Endothelial cell of umbilical vein (primary cell): ENCODE results near the gene ANKS1B. TPM values are rescaled to one million over a fixed set of nuclear protein-coding genes. Genes with fewer than 3 reads are reported as not detected.

Experiments
- BruUV-seq: library from RNA; stranded (reverse); fragments of 400-500 nt; replicated peaks from 2 replicates; lab custom pipeline; 2021; lab: Mats Ljungman, UMichigan
- CTCF ChIA-PET: fragments of 300-600, 350-600 bp; sonication (Branson Sonifier 250); formaldehyde crosslinking; loops from one replicate; lab custom pipeline; 2021; ENCODE audit warnings: antibody characterized with exemption, inconsistent platforms; lab: Charles Lee
- POLR2A ChIA-PET: fragments of 300-600, 350-600 bp; sonication (Branson Sonifier 250); formaldehyde crosslinking; loops from one replicate; lab custom pipeline; 2021; ENCODE audit warnings: antibody characterized with exemption, inconsistent platforms; lab: Charles Lee
- DNase-seq: peaks from one replicate; pipeline ENCODE4 v3.0.0-alpha.2; 2011; ENCODE audit warnings: low read depth, low spot score
- FAIRE-seq: peaks from 2 replicates; lab custom pipeline; 2011; peaks lifted over from hg19 to GRCh38; lab: Jason Lieb, UNC
- H2AFZ ChIP-seq: 2 replicates; pipeline ENCODE4 v1.6.0; 2012; ENCODE audit warnings: low read depth, low read length, control low read depth, inconsistent platforms
- H3K27ac ChIP-seq: 2 replicates; pipeline ENCODE4 v1.5.1; 2011; ENCODE audit warnings: low read depth, mild to moderate bottlenecking, control low read depth, low read length, moderate library complexity; ENCODE audit not compliant: insufficient read depth
- H3K27me3 ChIP-seq, 2 experiments: 2 replicates each; pipeline versions ENCODE4 v1.6.0 to v1.6.1; 2011; ENCODE audit warnings: low read length in 2 of 2, mixed read lengths in 1 of 2; ENCODE audit not compliant: control insufficient read depth in 2 of 2, insufficient read depth in 2 of 2
- H3K36me3 ChIP-seq, 2 experiments: 2 replicates in 1 of 2; 3 replicates in 1 of 2; pipeline ENCODE4 v1.5.1; 2011; ENCODE audit warnings: low read length in 2 of 2, mild to moderate bottlenecking in 1 of 2, moderate library complexity in 1 of 2; ENCODE audit not compliant: control insufficient read depth in 2 of 2, insufficient read depth in 2 of 2; ENCODE audit errors: extremely low read depth in 1 of 2
- H3K4me1 ChIP-seq: 3 replicates; pipeline ENCODE4 v1.5.1; 2011; ENCODE audit warnings: mild to moderate bottlenecking, low read length; ENCODE audit not compliant: control insufficient read depth, insufficient read depth; ENCODE audit errors: extremely low read depth
- H3K4me2 ChIP-seq: 2 replicates; pipeline ENCODE4 v1.6.1; 2011; ENCODE audit warnings: low read length, control low read depth, mixed read lengths; ENCODE audit not compliant: insufficient read depth
- H3K4me3 ChIP-seq, 3 experiments: fragments of 200-600 bp in 1 of 3; sonication (generic), shearing (Covaris generic) in 1 of 3; replicated peaks in 1 of 3; 2 replicates each; pipeline ENCODE4 v1.5.1; 2011 to 2016; ENCODE audit warnings: control low read depth in 3 of 3, low read length in 3 of 3, mild to moderate bottlenecking in 2 of 3, inconsistent platforms in 1 of 3, low read depth in 1 of 3, moderate library complexity in 1 of 3; ENCODE audit not compliant: insufficient read depth in 1 of 3
- H3K79me2 ChIP-seq: 2 replicates; pipeline ENCODE4 v1.6.0; 2012; ENCODE audit warnings: low read length, inconsistent platforms; ENCODE audit not compliant: control insufficient read depth, insufficient read depth
- H3K9ac ChIP-seq: replicated peaks from 2 replicates; pipeline ENCODE3; 2011; ENCODE audit warnings: low read length, control low read depth; ENCODE audit not compliant: insufficient read depth; ENCODE audit errors: extremely low read depth
- H3K9me1 ChIP-seq: replicated peaks from 3 replicates; pipeline ENCODE4 v1.6.0; 2011; ENCODE audit warnings: mild to moderate bottlenecking, low read length; ENCODE audit not compliant: control insufficient read depth, insufficient read depth; ENCODE audit errors: extremely low read depth
- H3K9me3 ChIP-seq: replicated peaks from 2 replicates; pipeline ENCODE4 v1.5.1; 2012; ENCODE audit warnings: low read length, inconsistent platforms; ENCODE audit not compliant: control insufficient read depth, insufficient read depth
- H4K20me1 ChIP-seq: replicated peaks from 2 replicates; pipeline ENCODE3; 2011; ENCODE audit warnings: mild to moderate bottlenecking, low read length; ENCODE audit not compliant: control insufficient read depth, insufficient read depth; ENCODE audit errors: extremely low read depth
- EZH2 ChIP-seq: IDR thresholded peaks from 2 replicates; pipeline ENCODE4 v1.6.1; 2012; ENCODE audit warnings: borderline replicate concordance, low read depth, mild to moderate bottlenecking, moderate library complexity, low read length, inconsistent platforms; ENCODE audit not compliant: severe bottlenecking
- FOS ChIP-seq: IDR thresholded peaks from 2 replicates; pipeline ENCODE4 v1.6.1; 2011; ENCODE audit warnings: mild to moderate bottlenecking, low read length, moderate library complexity, borderline replicate concordance; ENCODE audit not compliant: insufficient read depth
- JUN ChIP-seq: IDR thresholded peaks from 2 replicates; pipeline ENCODE4 v1.6.1; 2011; ENCODE audit warnings: borderline replicate concordance, low read depth; ENCODE audit not compliant: insufficient read length, insufficient read depth
- MAX ChIP-seq: IDR thresholded peaks from 2 replicates; pipeline ENCODE4 v1.6.1; 2011; ENCODE audit not compliant: insufficient read depth, insufficient read length
- MYC ChIP-seq: IDR thresholded peaks from one replicate; pipeline ENCODE4 v1.6.1; 2011; ENCODE audit warnings: mild to moderate bottlenecking, low read depth, low read length
- POLR2AphosphoS5 ChIP-seq: IDR thresholded peaks from 2 replicates; pipeline ENCODE4 v1.6.1; 2012; ENCODE audit warnings: low read depth, mild to moderate bottlenecking, control low read depth, low read length, moderate library complexity; ENCODE audit not compliant: insufficient read depth
- dilution Hi-C: fragments of 300-500 bp; cut with MboI; formaldehyde crosslinking; loops from one replicate; pipeline ENCODE4 v1.15.0; 2019; ENCODE audit warnings: low sequenced_read_pairs; ENCODE audit not compliant: extremely low pct_ligation_motif_present
- intact Hi-C: fragments of 100-400 bp; cut with micrococcal nuclease; formaldehyde crosslinking; loops from one replicate; pipeline ENCODE4 v1.10.0; 2022
- polyA plus RNA-seq, 4 experiments: library from polyadenylated mRNA; depleted of rRNA in 3 of 4; stranded (reverse) in 3 of 4; unstranded in 1 of 4; fragments of >200 nt; gene quantifications; 2 replicates each; pipeline versions ENCODE4 v1.2.1 to v1.2.3, GENCODE V29; 2011 to 2012; ENCODE audit warnings: missing spikeins in 1 of 4
- total RNA-seq: library from RNA; stranded (reverse); gene quantifications from 2 replicates; pipeline ENCODE4 v1.2.3, GENCODE V29; 2021
- TF ChIP-seq, protein P1 (sequence below), 2 donors: IDR thresholded peaks; 1 replicate in 1 of 2; 2 replicates in 1 of 2; pipeline ENCODE4 v1.5.1; 2011; ENCODE audit warnings: low read length in 2 of 2, mild to moderate bottlenecking in 2 of 2, moderate library complexity in 2 of 2, control low read depth in 1 of 2, inconsistent platforms in 1 of 2, low read depth in 1 of 2; ENCODE audit not compliant: insufficient read depth in 1 of 2; ENCODE audit errors: extremely low read depth in 1 of 2

ANKS1B gene
- total and polyA plus RNA-seq, 2 donors (not counting 3 experiments of a cell fraction or from before 2014, with no cell fraction given) = 0.15 to 0.38 TPM

DNA sequence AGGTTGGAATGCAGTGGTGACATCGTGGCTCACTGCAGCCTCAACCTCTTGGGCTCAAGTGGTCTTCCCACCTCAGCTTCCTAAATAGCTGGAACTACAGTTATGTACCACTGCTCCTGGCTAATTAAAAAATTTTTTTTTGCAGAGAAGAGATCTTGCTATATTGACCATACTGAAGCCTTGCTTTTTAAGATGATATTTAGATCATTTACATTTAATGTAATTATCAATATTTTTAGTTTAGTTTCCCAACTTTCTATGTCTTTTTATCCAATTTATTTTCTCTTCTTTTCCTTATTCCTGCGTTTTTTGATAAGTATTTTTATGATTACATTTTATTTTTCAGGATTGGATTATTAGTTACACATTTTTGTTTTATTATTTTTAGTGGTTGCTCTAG lies 999.6 kb downstream of the ANKS1B start:
- no peaks in the 10 kb centered on the region for H3K4me1 ChIP-seq
- no peaks in the 10 kb centered on the region for H3K36me3 ChIP-seq
- H2AFZ ChIP-seq = no peak overlapping the region
- TF ChIP-seq JUN (no peak), POLR2AphosphoS5 (no peak), EZH2 (no peak), MYC (no peak), FOS (no peak), MAX (no peak)
- TF ChIP-seq, protein P1, sequence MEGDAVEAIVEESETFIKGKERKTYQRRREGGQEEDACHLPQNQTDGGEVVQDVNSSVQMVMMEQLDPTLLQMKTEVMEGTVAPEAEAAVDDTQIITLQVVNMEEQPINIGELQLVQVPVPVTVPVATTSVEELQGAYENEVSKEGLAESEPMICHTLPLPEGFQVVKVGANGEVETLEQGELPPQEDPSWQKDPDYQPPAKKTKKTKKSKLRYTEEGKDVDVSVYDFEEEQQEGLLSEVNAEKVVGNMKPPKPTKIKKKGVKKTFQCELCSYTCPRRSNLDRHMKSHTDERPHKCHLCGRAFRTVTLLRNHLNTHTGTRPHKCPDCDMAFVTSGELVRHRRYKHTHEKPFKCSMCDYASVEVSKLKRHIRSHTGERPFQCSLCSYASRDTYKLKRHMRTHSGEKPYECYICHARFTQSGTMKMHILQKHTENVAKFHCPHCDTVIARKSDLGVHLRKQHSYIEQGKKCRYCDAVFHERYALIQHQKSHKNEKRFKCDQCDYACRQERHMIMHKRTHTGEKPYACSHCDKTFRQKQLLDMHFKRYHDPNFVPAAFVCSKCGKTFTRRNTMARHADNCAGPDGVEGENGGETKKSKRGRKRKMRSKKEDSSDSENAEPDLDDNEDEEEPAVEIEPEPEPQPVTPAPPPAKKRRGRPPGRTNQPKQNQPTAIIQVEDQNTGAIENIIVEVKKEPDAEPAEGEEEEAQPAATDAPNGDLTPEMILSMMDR (IDR thresholded peaks at IDR 0.05; ENCODE audit: extremely low read depth in 1 of 2, insufficient read depth in 1 of 2, low read depth in 1 of 2, low read length in 2 of 2) = no peak
- BruUV-seq = no TSS peak
- no peak overlapping the region for H3K9ac ChIP-seq
- CTCF ChIA-PET = interaction anchor here (1.6 kb wide), 1 partner anchor 13 kb away, joined by 5 read pairs; no protein-coding TSS in a partner anchor
- FAIRE-seq = no peak
- H3K27me3 ChIP-seq = no peaks in the 10 kb centered on the region
- intact Hi-C loops (no loop called here), dilution Hi-C loops (no loop called here)
- no peaks in the 10 kb centered on the region for H3K9me3 ChIP-seq
- H3K9me1 ChIP-seq = no peaks in the 10 kb centered on the region
- no peak overlapping the region for H3K4me3 ChIP-seq
- H3K4me2 ChIP-seq = no peak overlapping the region
- H3K79me2 ChIP-seq = no peaks in the 10 kb centered on the region
- no peak for DNase-seq
- no peak overlapping the region for H3K27ac ChIP-seq
- POLR2A ChIA-PET = no interaction called here
- H4K20me1 ChIP-seq = no peaks in the 10 kb centered on the region
